Motor neuron (in vitro differentiated cells): ENCODE data around the gene ITPK1. TPM values are rescaled to one million over a fixed set of nuclear protein-coding genes. Genes with fewer than 3 reads are reported as not detected.

Source experiments
- ATAC-seq, 8 experiments: fragments of 200-7000 bp; cut with Tn5 transposase; replicated peaks in 6 of 8; 2 replicates each; pipeline ENCODE4 v1.8.0; 2021; ENCODE audit warnings: mild to moderate bottlenecking in 8 of 8, moderate library complexity in 8 of 8
- H3K27ac ChIP-seq, 2 donors: fragments of 250-450 bp; sonication (Bioruptor Pico); 2 replicates each; pipeline ENCODE4 v1.9.0; 2021; ENCODE audit warnings: antibody characterized with exemption in 2 of 2, mild to moderate bottlenecking in 2 of 2, moderate library complexity in 1 of 2
- H3K4me1 ChIP-seq, 2 donors: fragments of 250-450 bp; sonication (Bioruptor Pico); replicated peaks in 1 of 2; 2 replicates each; pipeline ENCODE4 v1.6.1; 2021; ENCODE audit warnings: antibody characterized with exemption in 2 of 2, mild to moderate bottlenecking in 2 of 2, moderate library complexity in 1 of 2
- H3K4me3 ChIP-seq, 5 donors: fragments of 250-450 bp; sonication (Bioruptor Pico); 2 replicates each; pipeline ENCODE4 v1.9.0; 2021; ENCODE audit warnings: antibody characterized with exemption in 5 of 5, mild to moderate bottlenecking in 5 of 5, moderate library complexity in 4 of 5
- WGBS, 10 experiments: fragments of 450-650 bp; shearing (Covaris generic); methylation state at CpG; one replicate each; pipeline ENCODE4 v1.0.0; 2022; 5-methylcytosine and 5-hydroxymethylcytosine counted together
- in situ Hi-C, 9 experiments: fragments of 400-800 bp; cut with MboI; loops; one replicate each; pipeline ENCODE4 v1.15.0; 2021; ENCODE audit warnings: low sequenced_read_pairs in 9 of 9, low pct_unique_long_range_greater_than_20kb in 2 of 9; ENCODE audit not compliant: unreplicated experiment in 9 of 9
- total RNA-seq, 8 experiments: library from RNA; unstranded; fragments of 300-600 nt; gene quantifications; 2 replicates each; pipeline versions ENCODE4 v1.2.3 to v1.2.4, GENCODE V29; 2022

The ITPK1 gene
- total RNA-seq, 8 experiments from 2014 or later = 16.2 to 37.3 (median 22.4) TPM

DNA sequence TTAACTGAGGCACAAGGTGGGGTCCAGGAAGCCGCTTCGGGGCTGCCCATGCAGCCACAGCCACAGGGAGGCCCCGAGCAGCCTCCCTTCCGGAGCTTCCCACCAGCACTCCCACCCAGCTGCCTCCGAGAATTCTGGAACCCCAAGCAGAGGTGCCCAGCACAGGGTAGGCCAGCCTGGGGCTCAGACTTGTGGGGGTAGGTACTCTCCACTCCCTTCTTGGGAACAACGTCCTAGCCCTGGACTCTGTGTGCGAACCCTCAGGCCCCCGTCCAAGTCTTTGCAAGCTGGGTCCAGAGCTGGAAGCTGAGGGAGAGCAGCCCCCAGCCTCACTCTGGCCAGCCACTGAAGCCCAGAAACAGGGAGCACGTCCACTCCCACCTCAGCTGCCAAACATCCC lies 16.1 kb downstream of the ITPK1 start:
- Histone ChIP-seq H3K27ac (no peak overlapping the region), H3K4me1 (no peaks in the 10 kb centered on the region), H3K4me3 (no peak overlapping the region)
- ATAC-seq = no peak
- in situ Hi-C loops = loop anchor here in 4 of 9 experiments (25.0 kb wide), 2 partner anchors 112 to 137 kb away; no protein-coding TSS in a partner anchor
- WGBS, 10 experiments = 80 to 100% (median 100%) methylated on average over 1 to 5 of the region's 9 CpGs; no CpG with 5 or more reads in 5 of the 10 experiments

- in situ Hi-C loops = no loop called here
- Histone ChIP-seq H3K4me3 (no peak overlapping the region), H3K4me1 (no peaks in the 10 kb centered on the region), H3K27ac (no peak overlapping the region)
- ATAC-seq = no peak
- WGBS, 10 experiments = 60 to 100% (median 90%) methylated on average over 1 to 2 of the region's 7 CpGs; no CpG with 5 or more reads in 7 of the 10 experiments
Measured at GRCh38 chr14:93099196-93099595, 16.5 kb downstream of the ITPK1 start.

GRCh38 chr14:93096691-93097322 lies 18.9 kb downstream of the ITPK1 start:
- in situ Hi-C loops = no loop called here
- Histone ChIP-seq H3K4me1 (no peaks in the 10 kb centered on the region), H3K4me3 (no peak overlapping the region), H3K27ac (no peak overlapping the region)
- no peak for ATAC-seq
- WGBS, 10 experiments = 75 to 100% (median 97%) methylated on average over 2 to 7 of the region's 13 CpGs; no CpG with 5 or more reads in 3 of the 10 experiments

- Histone ChIP-seq H3K27ac (no peak overlapping the region), H3K4me1 (no peaks in the 10 kb centered on the region), H3K4me3 (no peak overlapping the region)
- ATAC-seq = no peak
- WGBS, 10 experiments = 81 to 100% (median 93%) methylated on average over 1 to 5 of the region's 13 CpGs; no CpG with 5 or more reads in 3 of the 10 experiments
- in situ Hi-C loops = no loop called here
Measured at GRCh38 chr14:93095742-93096510, 19.8 kb downstream of the ITPK1 start.

DNA sequence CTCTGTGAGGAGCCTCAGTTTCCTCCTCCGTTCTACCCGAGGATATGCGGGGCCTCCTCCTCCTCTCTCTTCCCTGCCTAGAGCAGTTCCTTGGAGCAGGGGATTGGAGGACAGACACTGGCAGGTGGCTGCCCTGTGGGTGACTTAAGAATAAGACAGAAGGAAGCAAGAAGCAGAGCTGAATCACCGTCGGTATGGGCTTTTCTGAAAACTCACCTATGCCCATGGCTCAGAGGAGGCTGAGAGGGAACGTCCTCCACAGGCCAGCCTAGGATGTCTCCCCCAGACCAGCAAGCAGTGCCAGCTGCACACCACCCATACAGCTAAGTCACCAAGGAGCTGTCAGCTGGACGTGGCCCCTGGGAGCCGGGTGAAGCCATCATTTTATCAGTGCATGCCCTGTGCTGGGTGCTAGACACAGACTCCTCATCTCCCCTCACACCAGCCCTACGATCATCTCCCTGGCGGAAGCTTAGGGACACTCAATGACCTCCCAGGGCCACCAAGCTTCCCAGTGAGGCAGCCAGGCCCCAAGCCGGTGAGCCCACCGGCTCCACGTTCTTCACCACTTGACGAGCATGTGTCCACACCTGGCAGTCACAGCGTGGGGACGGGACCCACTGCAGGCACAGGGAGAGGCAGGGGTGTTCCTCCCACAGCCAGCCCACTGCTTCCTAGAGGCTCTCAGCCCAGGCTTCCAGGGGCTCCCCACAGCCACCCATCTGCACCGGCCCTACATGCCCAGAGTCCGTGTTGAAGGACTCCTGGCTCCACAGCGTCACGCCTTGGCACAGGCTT lies 21.4 kb downstream of the ITPK1 start:
- in situ Hi-C loops = no loop called here
- WGBS, 10 experiments = 58 to 100% (median 96%) methylated on average over 1 to 10 of the region's 20 CpGs; no CpG with 5 or more reads in 4 of the 10 experiments
- Histone ChIP-seq H3K4me3 (no peak overlapping the region), H3K27ac (no peak overlapping the region), H3K4me1 (no peaks in the 10 kb centered on the region)
- ATAC-seq = no peak

GRCh38 chr14:93092606-93093556 lies 22.8 kb downstream of the ITPK1 start:
- ATAC-seq = no peak
- no peak overlapping the region for H3K4me3 ChIP-seq
- in situ Hi-C loops = no loop called here
- 0 to 100% (median 100%) methylated on average over 1 to 10 of the region's 24 CpGs; no CpG with 5 or more reads in 3 of the 10 experiments for WGBS, 10 experiments
- H3K4me1 ChIP-seq = no peaks in the 10 kb centered on the region
- H3K27ac ChIP-seq = no peak overlapping the region

- H3K27ac ChIP-seq = no peak overlapping the region
- in situ Hi-C loops = no loop called here
- no peaks in the 10 kb centered on the region for H3K4me1 ChIP-seq
- no peak for ATAC-seq
- no peak overlapping the region for H3K4me3 ChIP-seq
- 80 to 100% (median 100%) methylated on average over 1 of the region's 8 CpGs; no CpG with 5 or more reads in 6 of the 10 experiments for WGBS, 10 experiments
Measured at GRCh38 chr14:93091666-93092065, 24.1 kb downstream of the ITPK1 start.

- Histone ChIP-seq H3K27ac (no peak overlapping the region), H3K4me3 (no peak overlapping the region), H3K4me1 (peaks cover 3% of the 10 kb centered on the region in 2 donors)
- peak in 3 of 8 experiments; percentile 17 to 89 (median 51) for ATAC-seq
- 40 to 89% (median 80%) methylated on average over 1 to 8 of the region's 11 CpGs for WGBS, 10 experiments
- in situ Hi-C loops = no loop called here
Measured at GRCh38 chr14:93090826-93091555, 24.7 kb downstream of the ITPK1 start.

GRCh38 chr14:93089521-93090269 lies 26.0 kb downstream of the ITPK1 start:
- Histone ChIP-seq H3K4me3 (no peak overlapping the region), H3K27ac (no peak overlapping the region), H3K4me1 (peaks cover 8 to 10% of the 10 kb centered on the region in 2 donors)
- in situ Hi-C loops = no loop called here
- no peak for ATAC-seq
- 80% methylated on average over 1 of the region's 10 CpGs; no CpG with 5 or more reads in 9 of the 10 experiments for WGBS, 10 experiments

- no peak for ATAC-seq
- Histone ChIP-seq H3K4me1 (peaks cover 8 to 10% of the 10 kb centered on the region in 2 donors), H3K4me3 (no peak overlapping the region), H3K27ac (no peak overlapping the region)
- in situ Hi-C loops = no loop called here
- 40 to 100% (median 91%) methylated on average over 1 to 4 of the region's 8 CpGs; no CpG with 5 or more reads in 4 of the 10 experiments for WGBS, 10 experiments
Measured at GRCh38 chr14:93086441-93087055, 29.2 kb downstream of the ITPK1 start.

- WGBS, 10 experiments = no CpG with 5 or more reads among the region's 3 CpGs
- Histone ChIP-seq H3K4me3 (no peak overlapping the region), H3K4me1 (peaks cover 8 to 10% of the 10 kb centered on the region in 2 donors), H3K27ac (no peak overlapping the region)
- in situ Hi-C loops = no loop called here
- ATAC-seq = peak in 7 of 8 experiments; percentile 31 to 88 (median 75)
Measured at GRCh38 chr14:93085911-93086310, 29.8 kb downstream of the ITPK1 start.
